Endothelial cell of umbilical vein (primary cell): Measurements from ENCODE around the gene TMEM41B.

ENCODE experiments used
- CTCF ChIP-seq, 2 donors: IDR thresholded peaks; 1 replicate in 1 of 2; 2 replicates in 1 of 2; pipeline ENCODE4 v1.5.1; 2011; ENCODE audit warnings: low read length in 2 of 2, mild to moderate bottlenecking in 2 of 2, moderate library complexity in 2 of 2, control low read depth in 1 of 2, inconsistent platforms in 1 of 2, low read depth in 1 of 2; ENCODE audit not compliant: insufficient read depth in 1 of 2; ENCODE audit errors: extremely low read depth in 1 of 2
- EZH2 ChIP-seq: IDR thresholded peaks from 2 replicates; pipeline ENCODE4 v1.6.1; 2012; ENCODE audit warnings: borderline replicate concordance, low read depth, mild to moderate bottlenecking, moderate library complexity, low read length, inconsistent platforms; ENCODE audit not compliant: severe bottlenecking
- POLR2A ChIP-seq: IDR thresholded peaks from 2 replicates; pipeline ENCODE4 v1.6.1; 2012; ENCODE audit warnings: low read depth, mild to moderate bottlenecking, control low read depth, low read length

- TF ChIP-seq POLR2A (no peak), CTCF (IDR thresholded peaks at IDR 0.05; ENCODE audit: extremely low read depth in 1 of 2, insufficient read depth in 1 of 2, low read depth in 1 of 2, low read length in 2 of 2) (no peak), EZH2 (no peak)
Observed at GRCh38 chr11:9250139-9250582, 64.2 kb downstream of the TMEM41B start.
